Activated naive CD8-positive, alpha-beta T cell treated with anti-CD3 and anti-CD28 coated beads for 36 hours (primary cell): ENCODE results near the gene IER5. TPM values are rescaled to one million over a fixed set of nuclear protein-coding genes. Genes with fewer than 3 reads are reported as not detected.

Experiments used
- DNase-seq: peaks from one replicate; pipeline ENCODE4 v3.0.0; 2021
- H3K27ac Mint-ChIP-seq: one replicate; pipeline ENCODE4 v1.8.0; 2022; ENCODE audit warnings: mild to moderate bottlenecking, moderate library complexity, mixed read lengths
- H3K27me3 Mint-ChIP-seq: one replicate; pipeline ENCODE4 v1.8.0; 2022; ENCODE audit warnings: mild to moderate bottlenecking, mixed read lengths
- H3K36me3 Mint-ChIP-seq: one replicate; pipeline ENCODE4 v1.8.0; 2021; ENCODE audit warnings: mild to moderate bottlenecking, mixed read lengths
- H3K4me1 Mint-ChIP-seq: one replicate; pipeline ENCODE4 v1.8.0; 2021; ENCODE audit warnings: mixed read lengths
- H3K4me3 Mint-ChIP-seq: one replicate; pipeline ENCODE4 v1.8.0; 2022; ENCODE audit warnings: mild to moderate bottlenecking, moderate library complexity, mixed read lengths
- H3K9me3 Mint-ChIP-seq: one replicate; pipeline ENCODE4 v1.8.0; 2022; ENCODE audit warnings: mixed read lengths
- total RNA-seq, 2 experiments: library from RNA; stranded (reverse); gene quantifications; one replicate each; pipeline ENCODE4 v1.2.3, GENCODE V29; 2021

The IER5 gene
- total RNA-seq, 2 experiments from 2014 or later: 29.7 to 30.3 TPM

- no peak overlapping the region for H3K27ac Mint-ChIP-seq
- no peak overlapping the region for H3K4me3 Mint-ChIP-seq
- H3K9me3 Mint-ChIP-seq: no peaks in the 10 kb centered on the region
- DNase-seq: no peak
- H3K36me3 Mint-ChIP-seq: no peaks in the 10 kb centered on the region
- H3K4me1 Mint-ChIP-seq: peaks cover 22% of the 10 kb centered on the region
- peaks cover 14% of the 10 kb centered on the region for H3K27me3 Mint-ChIP-seq
These were observed 37.8 kb downstream of the IER5 start for GRCh38 chr1:181126289-181126688.

- no peaks in the 10 kb centered on the region for H3K9me3 Mint-ChIP-seq
- DNase-seq: no peak
- H3K4me3 Mint-ChIP-seq: no peak overlapping the region
- H3K27ac Mint-ChIP-seq: no peak overlapping the region
- peaks cover 15% of the 10 kb centered on the region for H3K27me3 Mint-ChIP-seq
- peaks cover 25% of the 10 kb centered on the region for H3K4me1 Mint-ChIP-seq
- H3K36me3 Mint-ChIP-seq: no peaks in the 10 kb centered on the region
These were observed 38.5 kb downstream of the IER5 start for GRCh38 chr1:181126871-181127587.

GRCh38 chr1:181127898-181128453 lies 39.5 kb downstream of the IER5 start:
- Mint-ChIP-seq H3K4me1 (peaks cover 25% of the 10 kb centered on the region), H3K27ac (no peak overlapping the region), H3K9me3 (no peaks in the 10 kb centered on the region), H3K27me3 (peaks cover 15% of the 10 kb centered on the region), H3K4me3 (no peak overlapping the region), H3K36me3 (no peaks in the 10 kb centered on the region)
- no peak for DNase-seq

GRCh38 chr1:181128592-181129497 lies 40.3 kb downstream of the IER5 start:
- Mint-ChIP-seq H3K4me1 (peaks cover 29% of the 10 kb centered on the region), H3K27me3 (peaks cover 15% of the 10 kb centered on the region), H3K9me3 (no peaks in the 10 kb centered on the region), H3K27ac (no peak overlapping the region), H3K4me3 (no peak overlapping the region), H3K36me3 (no peaks in the 10 kb centered on the region)
- DNase-seq: no peak

GRCh38 chr1:181129771-181130606 lies 41.5 kb downstream of the IER5 start:
- Mint-ChIP-seq H3K9me3 (no peaks in the 10 kb centered on the region), H3K36me3 (no peaks in the 10 kb centered on the region), H3K4me1 (peaks cover 35% of the 10 kb centered on the region), H3K4me3 (no peak overlapping the region), H3K27ac (no peak overlapping the region), H3K27me3 (peaks cover 15% of the 10 kb centered on the region)
- DNase-seq: no peak

- H3K36me3 Mint-ChIP-seq: no peaks in the 10 kb centered on the region
- peaks cover 42% of the 10 kb centered on the region for H3K4me1 Mint-ChIP-seq
- H3K27ac Mint-ChIP-seq: peak overlapping the region; percentile 35
These were observed 42.9 kb downstream of the IER5 start for GRCh38 chr1:181131255-181131941.

GRCh38 chr1:181133441-181133951 lies 45.0 kb downstream of the IER5 start:
- Mint-ChIP-seq H3K27ac (no peak overlapping the region), H3K4me3 (no peak overlapping the region), H3K9me3 (no peaks in the 10 kb centered on the region), H3K27me3 (peaks cover 15% of the 10 kb centered on the region), H3K4me1 (peaks cover 37% of the 10 kb centered on the region), H3K36me3 (no peaks in the 10 kb centered on the region)
- DNase-seq: no peak

More at GRCh38 chr1:181131255-181131941, 42.9 kb downstream of the IER5 start:
- no peak for DNase-seq
- Mint-ChIP-seq H3K9me3 (no peaks in the 10 kb centered on the region), H3K27me3 (peaks cover 15% of the 10 kb centered on the region), H3K4me3 (no peak overlapping the region)

- H3K27me3 Mint-ChIP-seq: peaks cover 15% of the 10 kb centered on the region
- no peaks in the 10 kb centered on the region for H3K36me3 Mint-ChIP-seq
- no peaks in the 10 kb centered on the region for H3K9me3 Mint-ChIP-seq
- H3K4me3 Mint-ChIP-seq: no peak overlapping the region
- no peak for DNase-seq
- peaks cover 39% of the 10 kb centered on the region for H3K4me1 Mint-ChIP-seq
- no peak overlapping the region for H3K27ac Mint-ChIP-seq
These were observed 45.5 kb downstream of the IER5 start for GRCh38 chr1:181133969-181134418.

GRCh38 chr1:181134543-181135436 lies 46.3 kb downstream of the IER5 start:
- peak overlapping the region; percentile 62 for H3K4me3 Mint-ChIP-seq
- peaks cover 14% of the 10 kb centered on the region for H3K27me3 Mint-ChIP-seq
- no peaks in the 10 kb centered on the region for H3K36me3 Mint-ChIP-seq
- peak; percentile 63 for DNase-seq
- no peaks in the 10 kb centered on the region for H3K9me3 Mint-ChIP-seq
- peaks cover 41% of the 10 kb centered on the region for H3K4me1 Mint-ChIP-seq
- H3K27ac Mint-ChIP-seq: peak overlapping the region; percentile 76

- H3K36me3 Mint-ChIP-seq: no peaks in the 10 kb centered on the region
- peaks cover 9% of the 10 kb centered on the region for H3K27me3 Mint-ChIP-seq
- H3K4me1 Mint-ChIP-seq: peaks cover 46% of the 10 kb centered on the region
- DNase-seq: no peak
- peak overlapping the region; percentile 76 for H3K27ac Mint-ChIP-seq
- no peaks in the 10 kb centered on the region for H3K9me3 Mint-ChIP-seq
- H3K4me3 Mint-ChIP-seq: peak overlapping the region; percentile 62
These were observed 46.9 kb downstream of the IER5 start for GRCh38 chr1:181135437-181135731.

- Mint-ChIP-seq H3K9me3 (no peaks in the 10 kb centered on the region), H3K36me3 (no peaks in the 10 kb centered on the region), H3K4me1 (peaks cover 51% of the 10 kb centered on the region), H3K27ac (peak overlapping the region; percentile 1), H3K27me3 (peaks cover 4% of the 10 kb centered on the region), H3K4me3 (no peak overlapping the region)
- DNase-seq: no peak
These were observed 47.6 kb downstream of the IER5 start for GRCh38 chr1:181135815-181136737.

- no peak for DNase-seq
- H3K4me1 Mint-ChIP-seq: peaks cover 53% of the 10 kb centered on the region
- no peaks in the 10 kb centered on the region for H3K36me3 Mint-ChIP-seq
- H3K27ac Mint-ChIP-seq: no peak overlapping the region
- H3K27me3 Mint-ChIP-seq: no peaks in the 10 kb centered on the region
- H3K4me3 Mint-ChIP-seq: no peak overlapping the region
- H3K9me3 Mint-ChIP-seq: no peaks in the 10 kb centered on the region
These were observed 48.2 kb downstream of the IER5 start for GRCh38 chr1:181136738-181137122.
